LoVo (cell line): ENCODE measurements around the gene MCF2L.

ENCODE experiments used
- DNase-seq: peaks from one replicate; pipeline ENCODE4 v3.0.0-alpha.2; 2016; ENCODE audit warnings: low spot score

MCF2L gene

DNA sequence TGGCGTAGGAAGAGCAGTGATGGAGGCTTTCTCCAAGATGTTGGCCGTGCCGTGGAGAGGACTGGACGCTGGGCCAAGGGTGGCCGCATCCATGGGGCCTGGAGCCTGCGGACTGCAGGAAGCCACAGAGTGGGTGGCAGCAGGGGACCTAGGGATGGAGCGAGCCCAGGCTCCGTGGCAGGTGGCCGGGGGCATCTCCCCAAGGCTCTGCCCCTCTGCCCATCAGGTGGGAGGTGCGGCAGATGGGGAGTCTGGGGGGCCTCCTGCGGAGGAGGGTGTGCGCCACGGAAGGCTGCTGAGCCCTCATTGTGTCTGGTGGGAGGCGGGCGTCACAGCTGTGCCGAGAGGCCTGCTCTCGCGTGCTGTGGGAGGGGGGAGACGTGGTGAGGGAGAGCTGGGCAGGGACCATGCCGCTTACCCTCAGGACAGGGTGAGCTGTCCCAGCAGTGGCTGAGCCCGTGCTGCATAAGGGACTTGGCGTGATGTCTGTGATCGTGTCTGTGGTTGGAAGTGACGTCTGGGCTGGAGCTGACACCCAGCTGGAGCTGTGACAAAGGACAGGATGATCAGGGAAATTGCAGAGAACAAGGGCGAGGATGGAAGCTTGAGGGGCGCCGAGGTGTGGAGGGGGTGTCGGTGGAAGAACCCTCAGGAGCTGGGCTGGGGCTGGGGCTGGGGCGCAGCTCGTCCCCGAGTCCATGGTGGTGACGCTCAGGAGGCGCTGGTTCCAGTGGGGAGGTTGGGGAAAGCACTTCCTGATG, 13.4 kb downstream of the MCF2L start:
- DNase-seq, result no peak

DNA sequence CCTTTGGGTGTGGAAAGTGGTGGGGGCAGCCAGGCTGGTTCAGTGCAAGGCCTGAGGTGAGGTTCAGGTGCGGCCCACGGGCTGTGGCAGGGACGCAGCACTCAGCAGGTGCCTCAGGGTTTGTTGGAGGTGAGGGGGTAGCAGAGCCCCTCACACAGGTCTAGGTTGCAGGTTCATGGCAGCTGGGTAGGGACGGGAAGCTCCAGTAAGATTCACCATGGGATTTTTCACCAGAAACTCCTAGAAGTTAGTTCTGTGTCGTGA, 14.0 kb downstream of the MCF2L start:
- no peak for DNase-seq

DNA sequence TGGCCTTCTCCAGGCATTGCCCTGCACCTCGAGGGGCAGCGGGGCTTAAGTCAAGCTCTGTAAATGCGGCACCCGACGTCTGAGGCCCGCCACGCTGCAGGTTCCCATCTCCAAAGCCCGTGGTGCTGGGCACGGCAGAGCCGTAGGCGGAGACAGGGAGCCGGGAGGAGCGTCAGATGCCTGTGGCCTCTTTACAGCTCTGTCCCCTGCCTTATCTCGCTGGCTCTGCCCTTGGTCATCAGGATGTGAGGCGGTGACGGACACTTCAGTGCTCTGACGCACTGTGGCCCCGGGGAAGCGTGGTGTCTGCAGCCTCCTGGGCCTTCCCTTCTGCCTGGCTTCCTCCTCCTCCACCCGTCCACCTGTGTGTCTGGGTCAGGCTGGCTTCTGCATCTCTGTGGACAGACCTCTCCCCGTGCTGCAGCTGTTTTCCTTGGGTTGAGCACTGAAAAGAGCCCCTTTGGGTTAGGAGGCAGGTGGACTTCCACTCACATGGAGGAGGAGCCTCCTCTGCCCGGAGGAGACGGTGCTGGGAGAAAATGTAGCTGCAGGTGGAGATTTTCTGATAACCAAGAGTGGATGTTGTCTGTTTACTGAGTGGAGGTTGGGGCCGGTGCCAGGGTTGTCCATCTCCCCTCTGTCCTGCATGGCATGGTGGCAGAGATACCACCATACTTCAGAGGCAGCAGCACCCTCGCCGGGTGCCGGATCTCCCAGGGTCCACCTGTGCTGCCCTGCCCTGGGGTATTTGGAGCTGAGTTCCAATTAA, 14.6 kb downstream of the MCF2L start:
- DNase-seq, result no peak

GRCh38 chr13:112984501-112984900, 15.5 kb downstream of the MCF2L start:
- no peak for DNase-seq

DNA sequence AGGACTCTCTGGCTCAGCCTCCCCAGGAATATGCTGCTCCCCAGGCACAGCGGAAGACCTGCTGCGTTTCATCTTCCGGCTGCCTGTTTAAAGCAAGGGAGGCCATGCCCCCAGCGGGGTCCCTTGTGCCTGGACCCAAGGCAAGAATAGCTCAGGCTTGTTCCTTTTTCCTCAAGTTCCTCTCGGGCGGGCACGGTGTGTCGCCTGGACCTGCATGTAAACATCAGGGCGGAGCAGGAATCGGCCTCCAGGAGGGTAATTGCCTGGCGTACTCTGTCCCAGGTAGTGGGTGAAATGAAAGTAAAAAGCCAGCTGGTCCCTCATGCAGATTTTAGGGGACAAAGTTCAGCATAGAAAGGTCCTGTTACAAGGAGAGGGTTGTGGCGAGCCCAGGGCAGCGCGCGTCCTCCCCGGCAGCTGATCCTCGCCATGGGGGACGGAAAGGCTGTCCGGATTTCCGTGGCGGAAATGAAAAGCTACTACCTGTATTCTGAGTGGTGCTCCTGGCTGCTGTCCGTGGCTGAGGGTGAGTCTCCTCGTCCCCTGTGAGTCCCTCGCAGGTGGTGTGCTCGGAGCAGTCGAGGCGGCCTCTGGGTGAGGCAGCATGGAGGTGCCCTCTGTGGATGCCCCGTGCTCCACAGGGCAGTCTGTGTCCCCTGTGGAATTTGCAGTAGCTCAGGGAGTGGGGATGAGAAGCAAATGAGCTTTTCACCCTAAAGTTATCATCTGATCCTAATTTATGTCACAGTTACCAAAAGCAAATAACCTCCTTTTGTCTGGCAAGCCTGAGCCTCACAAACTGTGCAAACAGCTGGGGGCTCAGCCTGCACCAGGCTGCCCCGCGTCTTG, 16.2 kb downstream of the MCF2L start:
- DNase-seq, result peak; percentile 39

DNA sequence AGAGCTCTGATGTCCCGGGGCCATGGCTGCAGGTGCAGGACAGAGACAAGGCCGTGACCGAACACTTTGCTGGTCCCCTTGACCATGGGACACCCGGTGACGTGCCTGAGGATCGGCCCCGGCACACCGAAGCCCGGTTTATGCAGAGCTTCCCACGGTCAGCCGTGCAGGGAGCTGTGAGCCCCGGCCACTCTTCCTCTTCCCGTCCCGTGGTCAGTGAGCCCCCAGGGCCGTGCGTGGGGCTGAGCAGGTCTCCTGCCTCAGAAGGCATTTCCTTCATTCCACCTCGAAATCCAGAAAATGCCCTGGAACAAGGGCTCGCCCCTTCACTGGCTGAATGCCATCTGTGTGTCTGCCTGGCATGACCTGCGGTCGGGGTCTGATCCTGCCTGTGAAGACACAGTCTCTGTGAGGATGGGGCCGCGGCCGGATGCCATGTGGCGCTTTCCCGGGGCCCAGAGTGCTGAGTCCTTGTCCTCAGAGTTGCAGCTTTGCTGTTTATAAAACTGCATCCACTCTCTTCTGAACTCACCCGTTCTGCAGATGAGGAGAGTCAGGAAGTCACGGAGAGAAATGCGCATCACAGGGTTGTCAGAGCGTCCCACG, 16.9 kb downstream of the MCF2L start:
- DNase-seq, result no peak

- DNase-seq, result no peak
Observed at GRCh38 chr13:112986470-112986869, 17.5 kb downstream of the MCF2L start.

DNA sequence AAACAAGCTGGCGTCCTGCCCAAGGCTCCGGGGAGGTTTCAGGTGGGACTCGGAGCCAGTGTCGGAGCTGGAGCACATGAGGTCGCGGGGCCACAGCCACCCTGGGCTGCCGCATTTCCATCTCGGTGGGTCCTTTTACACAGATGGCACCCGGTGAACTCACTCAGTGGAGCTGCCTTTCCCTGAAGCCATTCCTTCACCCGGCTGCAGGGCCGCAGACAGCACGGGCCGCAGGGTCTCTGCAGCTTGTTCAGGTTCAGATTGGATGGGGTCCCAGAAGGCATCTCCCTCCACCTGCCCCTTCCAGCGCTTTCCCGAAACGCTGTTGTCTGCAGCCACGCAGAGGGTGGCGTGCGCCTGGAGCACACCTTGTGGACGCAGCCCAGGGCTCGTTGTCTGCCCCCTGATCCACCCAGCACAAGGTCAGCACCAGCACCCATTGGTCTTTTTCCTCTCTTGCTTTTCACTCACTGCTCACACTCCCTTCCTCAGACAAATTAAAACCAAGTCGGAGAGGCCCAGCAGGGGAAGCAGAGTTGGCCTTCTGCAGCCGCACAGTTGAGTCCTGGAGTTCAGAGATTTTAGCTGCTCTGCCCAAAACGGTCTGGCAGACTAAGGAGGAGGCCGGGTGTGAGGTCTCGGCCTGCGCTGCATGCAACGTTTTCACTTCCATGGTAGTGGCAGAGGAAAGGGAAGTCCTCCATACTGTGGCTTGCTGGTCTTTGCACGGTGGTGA, 18.1 kb downstream of the MCF2L start:
- no peak for DNase-seq

- DNase-seq, result no peak
Observed at GRCh38 chr13:112987682-112988024, 18.6 kb downstream of the MCF2L start.

- no peak for DNase-seq
Observed at GRCh38 chr13:112990783-112991182, 21.8 kb downstream of the MCF2L start.

DNA sequence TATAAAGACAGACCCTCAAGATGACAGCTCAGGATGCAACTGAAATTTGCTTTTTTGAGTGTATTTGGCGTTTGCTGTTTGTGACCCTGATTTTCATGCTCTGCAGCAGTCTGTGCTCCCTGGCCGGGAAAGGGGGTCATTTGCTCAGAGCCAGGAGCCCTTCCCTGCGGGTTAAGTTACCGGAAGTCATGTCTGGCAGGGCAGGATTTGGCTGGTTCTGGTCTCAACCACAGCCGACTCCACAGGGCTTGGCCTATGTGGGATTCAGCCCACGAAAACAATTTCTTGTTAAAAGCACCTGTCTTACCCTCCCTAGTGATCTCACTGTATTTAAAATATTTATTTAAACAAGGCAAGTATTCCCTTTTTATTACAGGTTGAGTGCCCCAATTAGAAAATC, 22.6 kb downstream of the MCF2L start:
- DNase-seq, result no peak

DNA sequence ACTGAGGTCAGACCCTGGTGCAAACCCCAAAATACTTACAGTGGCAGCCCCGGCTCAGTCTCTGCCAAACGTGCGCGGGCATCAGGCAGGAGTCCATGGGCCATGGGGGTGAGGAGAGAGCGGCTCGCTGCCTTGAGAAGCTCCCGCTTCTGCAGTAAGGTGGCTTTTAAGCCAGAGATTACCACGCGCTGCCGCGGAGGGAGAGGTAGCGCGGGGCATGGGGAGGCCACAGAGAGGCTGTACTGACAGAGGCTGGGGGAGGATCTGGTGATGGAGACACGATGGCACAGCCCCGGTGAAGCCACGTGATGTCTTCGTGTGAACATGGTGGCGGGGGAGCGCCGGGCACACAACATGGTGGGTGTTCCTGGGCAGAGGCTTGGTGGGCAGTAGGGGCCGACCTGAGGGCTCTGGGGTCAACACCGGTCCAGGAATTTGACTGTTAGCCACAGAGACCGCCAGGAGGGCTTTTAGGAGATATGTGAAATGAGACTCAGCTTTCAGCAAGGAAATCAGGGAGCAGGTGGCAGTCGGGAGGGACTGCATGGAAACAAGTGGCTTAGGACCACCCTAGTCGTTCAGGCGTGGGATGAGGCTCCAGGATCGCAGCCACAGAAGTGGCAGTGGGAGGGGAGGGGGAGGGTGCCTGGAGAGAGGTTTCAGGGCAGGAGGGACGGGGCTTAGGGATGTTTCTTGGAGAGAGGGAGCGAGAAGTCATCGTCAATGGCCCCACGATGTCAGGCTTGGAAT, 24.1 kb downstream of the MCF2L start:
- DNase-seq, result no peak

GRCh38 chr13:112994084-112994780, 25.2 kb downstream of the MCF2L start:
- DNase-seq, result peak; percentile 14

GRCh38 chr13:112994781-112995355, 25.9 kb downstream of the MCF2L start:
- DNase-seq, result no peak

- DNase-seq, result no peak
Observed at GRCh38 chr13:112995395-112996191, 26.6 kb downstream of the MCF2L start.

DNA sequence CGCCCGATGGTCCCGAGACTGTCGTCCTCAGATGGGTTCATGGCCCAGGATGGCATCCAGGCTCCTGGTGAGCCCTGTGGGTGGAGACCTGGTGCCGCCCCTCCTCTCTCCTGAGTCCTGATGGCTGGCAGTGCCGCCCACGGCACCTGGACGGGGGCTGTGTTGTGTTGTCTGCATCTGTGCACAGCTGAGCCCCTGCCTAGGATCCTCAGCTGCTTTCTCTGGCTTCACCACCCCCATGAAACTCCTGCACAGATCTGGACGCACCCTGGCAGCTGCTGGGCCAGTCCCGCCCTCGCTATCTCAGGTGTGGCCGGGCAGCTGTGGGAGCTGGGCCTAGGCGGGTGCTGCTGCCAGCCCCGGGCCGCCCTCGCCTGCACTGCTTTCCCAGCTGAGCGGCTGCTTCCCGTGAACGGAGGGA, 27.7 kb downstream of the MCF2L start:
- DNase-seq, result no peak

GRCh38 chr13:112997188-112998130, 28.4 kb downstream of the MCF2L start:
- DNase-seq, result no peak
